ENCODE measurements around the gene EGFL7. TPM values are rescaled to one million over a fixed set of nuclear protein-coding genes. Genes with fewer than 3 reads are reported as not detected.

EGFL7 gene
- polyA plus RNA-seq, 1 of the 3 experiments (the other 2 are of a cell fraction) = 43.0 TPM

DNA sequence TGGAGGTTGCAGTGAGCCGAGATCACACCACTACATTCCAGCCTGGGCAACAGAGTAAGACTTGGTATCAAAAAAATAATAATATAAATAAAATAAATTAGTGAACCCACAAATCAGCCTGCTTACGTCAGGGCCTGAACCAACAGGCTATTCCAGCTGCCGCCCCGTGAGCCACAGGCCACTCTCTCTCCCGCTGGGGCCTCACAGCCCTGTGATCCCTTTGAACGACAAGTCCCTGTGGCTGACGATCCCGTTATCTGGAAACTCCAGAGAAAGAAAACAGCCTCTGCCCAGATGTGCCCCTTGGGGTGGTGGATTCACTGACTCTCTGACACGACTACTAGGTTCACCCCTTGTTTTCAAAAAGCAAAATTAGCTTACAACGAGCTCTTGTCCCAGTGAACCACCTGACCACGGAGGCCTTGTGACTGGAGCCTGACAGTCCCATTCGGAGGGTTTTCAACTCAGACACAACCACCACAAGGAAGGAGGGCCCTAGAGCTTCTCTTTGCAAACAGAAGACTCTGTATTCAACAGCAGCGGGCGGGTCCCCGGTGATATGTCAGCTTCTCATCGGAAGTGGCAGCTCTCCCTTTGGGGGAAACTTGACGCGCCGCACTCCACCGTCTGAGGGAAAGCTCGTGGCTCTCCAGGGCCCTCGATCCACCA lies 45.3 kb downstream of the EGFL7 start:
- no peak overlapping the region for H3K4me3 ChIP-seq (ENCODE audit: low read depth in 2 of 2, low read length in 1 of 2)
- H3K9me2 ChIP-seq = no peaks in the 10 kb centered on the region
- H3K4me1 ChIP-seq (ENCODE audit: control insufficient read depth in 1 of 2, insufficient read depth in 2 of 2, low read depth in 1 of 2, low read length in 1 of 2) = peaks cover 0 to 4% of the 10 kb centered on the region in 2 experiments; a peak in 1 of 4 replicates
- H4K20me1 ChIP-seq (ENCODE audit: insufficient read depth) = no peaks in the 10 kb centered on the region
- 92% methylated on average over 20 of the region's 22 CpGs for WGBS (ENCODE audit: low lambda C conversion rate)
- DNase-seq = no peak
- no peaks in the 10 kb centered on the region for H3K79me2 ChIP-seq (ENCODE audit: insufficient read depth)
- no peak for TF ChIP-seq USF2 (IDR thresholded peaks at IDR 0.05; ENCODE audit: borderline replicate concordance, low read depth, low read length)
- no peak for TF ChIP-seq GATA2 (CRISPR knock-in tag; IDR thresholded peaks at IDR 0.05)
- TF ChIP-seq TAF1 (IDR thresholded peaks at IDR 0.05; ENCODE audit: borderline replicate concordance, low read depth, low read length) = no peak
- TF ChIP-seq RFX5 (IDR thresholded peaks at IDR 0.05; ENCODE audit: low read length) = no peak
- TF ChIP-seq RAD21 (IDR thresholded peaks at IDR 0.05; ENCODE audit: low read length) = no peak
- no peak for TF ChIP-seq IRF3 (IDR thresholded peaks at IDR 0.05; ENCODE audit: low read depth, low read length)
- no peak for TF ChIP-seq JUND (IDR thresholded peaks at IDR 0.05)
- TF ChIP-seq, protein P1, sequence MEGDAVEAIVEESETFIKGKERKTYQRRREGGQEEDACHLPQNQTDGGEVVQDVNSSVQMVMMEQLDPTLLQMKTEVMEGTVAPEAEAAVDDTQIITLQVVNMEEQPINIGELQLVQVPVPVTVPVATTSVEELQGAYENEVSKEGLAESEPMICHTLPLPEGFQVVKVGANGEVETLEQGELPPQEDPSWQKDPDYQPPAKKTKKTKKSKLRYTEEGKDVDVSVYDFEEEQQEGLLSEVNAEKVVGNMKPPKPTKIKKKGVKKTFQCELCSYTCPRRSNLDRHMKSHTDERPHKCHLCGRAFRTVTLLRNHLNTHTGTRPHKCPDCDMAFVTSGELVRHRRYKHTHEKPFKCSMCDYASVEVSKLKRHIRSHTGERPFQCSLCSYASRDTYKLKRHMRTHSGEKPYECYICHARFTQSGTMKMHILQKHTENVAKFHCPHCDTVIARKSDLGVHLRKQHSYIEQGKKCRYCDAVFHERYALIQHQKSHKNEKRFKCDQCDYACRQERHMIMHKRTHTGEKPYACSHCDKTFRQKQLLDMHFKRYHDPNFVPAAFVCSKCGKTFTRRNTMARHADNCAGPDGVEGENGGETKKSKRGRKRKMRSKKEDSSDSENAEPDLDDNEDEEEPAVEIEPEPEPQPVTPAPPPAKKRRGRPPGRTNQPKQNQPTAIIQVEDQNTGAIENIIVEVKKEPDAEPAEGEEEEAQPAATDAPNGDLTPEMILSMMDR (IDR thresholded peaks at IDR 0.05) = no peak
- TF ChIP-seq NRF1 (IDR thresholded peaks at IDR 0.05; ENCODE audit: low read depth, low read length) = no peak
- TF ChIP-seq RCOR1 (IDR thresholded peaks at IDR 0.05; ENCODE audit: low read length) = no peak
- TF ChIP-seq YY1 (IDR thresholded peaks at IDR 0.05; ENCODE audit: low read depth) = no peak
- no peak for TF ChIP-seq GABPA (IDR thresholded peaks at IDR 0.05; ENCODE audit: low read depth)
- TF ChIP-seq MEF2A (IDR thresholded peaks at IDR 0.05; ENCODE audit: borderline replicate concordance, low read depth) = no peak
- no peak for TF ChIP-seq NFIC (IDR thresholded peaks at IDR 0.05; ENCODE audit: borderline replicate concordance)
- no peak for TF ChIP-seq SMC3 (IDR thresholded peaks at IDR 0.05; ENCODE audit: low read depth, low read length)
- TF ChIP-seq CHD2 (IDR thresholded peaks at IDR 0.05; ENCODE audit: low read length, partially characterized antibody) = no peak
- ChIA-PET CTCF (interaction anchor here (0.6 to 2.3 kb wide), 5 partner anchors 9 to 308 kb away, joined by 3 to 15 read pairs (median 6); partner anchors contain the start of gene SNAPC4), POLR2A (no interaction called here)
- no peak overlapping the region for H2AFZ ChIP-seq (ENCODE audit: low read depth)
- no peak overlapping the region for H3K4me2 ChIP-seq
- no peak overlapping the region for H3K9ac ChIP-seq
- H3K27ac ChIP-seq (ENCODE audit: low read depth in 2 of 2, low read length in 1 of 2) = no peak overlapping the region
- H3K9me3 ChIP-seq = no peaks in the 10 kb centered on the region
- peaks cover 17% of the 10 kb centered on the region for H3F3A ChIP-seq (replicated peaks; ENCODE audit: insufficient read depth)
- no peaks in the 10 kb centered on the region for H3K36me3 ChIP-seq (replicated peaks in 1 of 2; ENCODE audit: control insufficient read depth in 1 of 2, insufficient read depth in 2 of 2, low read length in 1 of 2)
- no peaks in the 10 kb centered on the region for H3K27me3 ChIP-seq (ENCODE audit: insufficient read depth)

Measured in SK-N-SH (cell line).